ENCODE data around the gene ZNF536. TPM values are rescaled to one million over a fixed set of nuclear protein-coding genes. Genes with fewer than 3 reads are reported as not detected.
"Not testable (repeated sequence)": the region's sequence is repeated elsewhere in the genome, so short reads cannot be mapped to it uniquely, and the experiment has no call there.

The ZNF536 gene
- total RNA-seq, 4 donors from 2014 or later, result 1.00 to 7.1 (median 1.8) TPM

GRCh38 chr19:30408734-30409301 is 36.6 kb downstream of the ZNF536 start:
- DNase-seq, result no peak
- no peak overlapping the region for H3K27ac ChIP-seq
- 85 to 87% methylated on average over 3 of the region's 3 CpGs for WGBS, 2 donors (ENCODE audit: low coverage in 1 of 2)
- no peaks in the 10 kb centered on the region for H3K36me3 ChIP-seq
- H3K9me3 ChIP-seq, result no peaks in the 10 kb centered on the region
- in situ Hi-C loops (cut with MboI; ENCODE audit: low pct_ligation_motif_present in 1 of 4, low pct_unique_long_range_greater_than_20kb in 1 of 4, low sequenced_read_pairs in 3 of 4), result no loop called here
- no peak for TF ChIP-seq CTCF (IDR thresholded peaks at IDR 0.05)
- TF ChIP-seq POLR2AphosphoS5 (IDR thresholded peaks at IDR 0.05), result no peak
- TF ChIP-seq POLR2A (IDR thresholded peaks at IDR 0.05), result no peak
- no peak for TF ChIP-seq EP300 (IDR thresholded peaks at IDR 0.05; ENCODE audit: low read depth)
- no peaks in the 10 kb centered on the region for H3K27me3 ChIP-seq
- H3K4me3 ChIP-seq, result no peak overlapping the region
- H3K4me1 ChIP-seq, result no peaks in the 10 kb centered on the region
- intact Hi-C loops (cut with DNase I; ENCODE audit: low total_unique reads), result no loop called here

DNA sequence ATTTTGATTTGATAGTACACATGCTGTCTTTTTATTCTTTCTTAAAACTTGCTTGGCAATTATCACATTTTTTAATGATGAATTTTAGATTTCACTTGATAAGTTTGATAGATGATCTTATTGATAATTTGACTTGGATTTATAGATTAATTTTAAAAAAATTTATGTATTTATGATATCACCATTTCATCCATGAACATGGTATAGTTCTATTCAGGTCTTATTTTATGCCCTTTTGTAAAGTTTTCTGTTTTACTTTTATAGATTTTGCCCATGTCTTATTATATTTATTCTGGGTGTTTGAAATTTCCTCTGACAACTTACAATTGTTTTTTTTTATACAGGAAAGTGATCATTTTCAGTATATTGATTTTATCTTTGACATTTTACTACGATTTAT is 39.5 kb downstream of the ZNF536 start:
- intact Hi-C loops (cut with DNase I; ENCODE audit: low total_unique reads) (no loop called here), in situ Hi-C loops (cut with MboI; ENCODE audit: low pct_ligation_motif_present in 1 of 4, low pct_unique_long_range_greater_than_20kb in 1 of 4, low sequenced_read_pairs in 3 of 4) (no loop called here)
- 60 to 67% methylated on average over 1 of the region's 1 CpG for WGBS, 2 donors (ENCODE audit: low coverage in 1 of 2)
- TF ChIP-seq EP300 (IDR thresholded peaks at IDR 0.05; ENCODE audit: low read depth), result no peak
- no peak for TF ChIP-seq POLR2A (IDR thresholded peaks at IDR 0.05)
- no peak for TF ChIP-seq CTCF (IDR thresholded peaks at IDR 0.05)
- TF ChIP-seq POLR2AphosphoS5 (IDR thresholded peaks at IDR 0.05), result no peak
- H3K4me1 ChIP-seq, result no peaks in the 10 kb centered on the region
- H3K27me3 ChIP-seq, result no peaks in the 10 kb centered on the region
- H3K27ac ChIP-seq, result no peak overlapping the region
- DNase-seq, result no peak
- H3K36me3 ChIP-seq, result no peaks in the 10 kb centered on the region
- no peak overlapping the region for H3K4me3 ChIP-seq
- no peaks in the 10 kb centered on the region for H3K9me3 ChIP-seq

GRCh38 chr19:30416375-30416774 is 44.2 kb downstream of the ZNF536 start:
- intact Hi-C loops (cut with DNase I; ENCODE audit: low total_unique reads) (no loop called here), in situ Hi-C loops (cut with MboI; ENCODE audit: low pct_ligation_motif_present in 1 of 4, low pct_unique_long_range_greater_than_20kb in 1 of 4, low sequenced_read_pairs in 3 of 4) (no loop called here)
- no peak overlapping the region for H3K27ac ChIP-seq
- peaks cover 4% of the 10 kb centered on the region for H3K27me3 ChIP-seq
- TF ChIP-seq EP300 (IDR thresholded peaks at IDR 0.05; ENCODE audit: low read depth), result no peak
- no peaks in the 10 kb centered on the region for H3K9me3 ChIP-seq
- DNase-seq, result no peak
- no peaks in the 10 kb centered on the region for H3K4me1 ChIP-seq
- H3K4me3 ChIP-seq, result no peak overlapping the region
- WGBS, 2 donors (ENCODE audit: low coverage in 1 of 2), result 14 to 33% methylated on average over 1 to 2 of the region's 2 CpGs
- H3K36me3 ChIP-seq, result no peaks in the 10 kb centered on the region

GRCh38 chr19:30417166-30417565 is 45.0 kb downstream of the ZNF536 start:
- H3K27me3 ChIP-seq; H3K36me3 ChIP-seq; in situ Hi-C loops (cut with MboI; ENCODE audit: low pct_ligation_motif_present in 1 of 4, low pct_unique_long_range_greater_than_20kb in 1 of 4, low sequenced_read_pairs in 3 of 4); H3K9me3 ChIP-seq; H3K4me1 ChIP-seq; DNase-seq; intact Hi-C loops (cut with DNase I; ENCODE audit: low total_unique reads); H3K4me3 ChIP-seq; H3K27ac ChIP-seq: not testable (repeated sequence)
- 38 to 62% methylated on average over 3 to 4 of the region's 4 CpGs for WGBS, 2 donors (ENCODE audit: low coverage in 1 of 2)

DNA sequence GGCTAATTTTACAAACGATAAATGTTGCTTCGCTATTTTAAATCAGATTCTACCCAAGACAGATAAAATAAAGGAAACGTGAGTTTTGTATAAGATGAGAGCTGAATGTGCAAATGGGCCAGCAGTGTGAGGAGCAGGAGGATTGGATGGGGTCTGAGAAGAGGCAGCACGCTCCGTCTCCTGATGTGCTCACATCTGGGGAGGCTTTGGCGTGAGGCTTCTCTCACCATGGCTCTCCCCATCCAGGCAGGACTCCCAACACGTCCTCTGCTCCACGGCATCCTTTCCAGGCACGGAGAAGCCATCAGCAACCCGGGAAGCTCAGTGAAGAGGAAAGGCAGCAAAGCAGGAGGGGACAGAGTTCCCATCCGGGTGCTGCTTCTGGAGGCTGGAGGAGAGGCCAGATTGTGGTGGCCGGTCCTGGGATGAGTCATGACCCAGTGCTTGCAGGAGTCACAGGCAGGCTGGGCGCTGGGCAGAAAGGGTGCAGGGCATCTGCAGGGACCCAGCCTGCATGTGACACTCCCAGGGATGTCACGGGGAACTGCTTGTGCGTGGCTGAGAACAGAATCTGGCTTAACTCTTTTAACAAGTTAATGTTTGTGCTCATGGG is 47.5 kb downstream of the ZNF536 start:
- intact Hi-C loops (cut with DNase I; ENCODE audit: low total_unique reads) (no loop called here), in situ Hi-C loops (cut with MboI; ENCODE audit: low pct_ligation_motif_present in 1 of 4, low pct_unique_long_range_greater_than_20kb in 1 of 4, low sequenced_read_pairs in 3 of 4) (no loop called here)
- no peaks in the 10 kb centered on the region for H3K4me1 ChIP-seq
- no peaks in the 10 kb centered on the region for H3K36me3 ChIP-seq
- peaks cover 4% of the 10 kb centered on the region for H3K27me3 ChIP-seq
- 71 to 92% methylated on average over 2 to 15 of the region's 15 CpGs for WGBS, 2 donors (ENCODE audit: low coverage in 1 of 2)
- no peak overlapping the region for H3K27ac ChIP-seq
- no peak overlapping the region for H3K4me3 ChIP-seq
- H3K9me3 ChIP-seq, result no peaks in the 10 kb centered on the region
- DNase-seq, result no peak
- TF ChIP-seq EP300 (IDR thresholded peaks at IDR 0.05; ENCODE audit: low read depth), result no peak
- TF ChIP-seq CTCF (IDR thresholded peaks at IDR 0.05), result no peak
- TF ChIP-seq POLR2A (IDR thresholded peaks at IDR 0.05), result no peak
- no peak for TF ChIP-seq POLR2AphosphoS5 (IDR thresholded peaks at IDR 0.05)
